Stimulated activated effector memory CD8-positive, alpha-beta T cell treated with anti-CD3 and anti-CD28 coated beads, Interleukin-12 subunit alpha, Interleukin-12 subunit beta, amount 100 ng/mL, for 72 hours (primary cell): Measurements from ENCODE around the gene GRK5.

Experiments
- ATAC-seq: fragments of 150-1000 bp; cut with Tn5 transposase; 2 replicates; pipeline ENCODE4 v1.10.0; 2021
- DNase-seq, 2 donors: peaks; one replicate each; pipeline ENCODE4 v3.0.0; 2021 to 2022; ENCODE audit warnings: low spot score in 2 of 2
- H3K27ac Mint-ChIP-seq: one replicate; pipeline ENCODE4 v1.8.0; 2022; ENCODE audit warnings: mild to moderate bottlenecking, mixed read lengths
- H3K36me3 Mint-ChIP-seq: one replicate; pipeline ENCODE4 v1.8.0; 2022; ENCODE audit warnings: mild to moderate bottlenecking, mixed read lengths
- H3K4me1 Mint-ChIP-seq: one replicate; pipeline ENCODE4 v1.8.0; 2022; ENCODE audit warnings: mixed read lengths
- H3K4me3 Mint-ChIP-seq: one replicate; pipeline ENCODE4 v1.8.0; 2022; ENCODE audit warnings: mild to moderate bottlenecking, mixed read lengths
- H3K9me3 Mint-ChIP-seq: one replicate; pipeline ENCODE4 v1.8.0; 2022; ENCODE audit warnings: mixed read lengths

The GRK5 gene

GRCh38 chr10:119470920-119471702 is 263.7 kb downstream of the GRK5 start:
- Mint-ChIP-seq H3K27ac (no peak overlapping the region), H3K4me1 (peaks cover 11% of the 10 kb centered on the region), H3K4me3 (no peak overlapping the region), H3K36me3 (peaks cover 6% of the 10 kb centered on the region), H3K9me3 (no peaks in the 10 kb centered on the region)
- no peak for DNase-seq
- no peak for ATAC-seq

- Mint-ChIP-seq H3K27ac (no peak overlapping the region), H3K4me3 (no peak overlapping the region), H3K4me1 (peaks cover 18% of the 10 kb centered on the region), H3K36me3 (no peaks in the 10 kb centered on the region), H3K9me3 (no peaks in the 10 kb centered on the region)
- DNase-seq, result no peak
- ATAC-seq, result no peak
These were observed 266.4 kb downstream of the GRK5 start for GRCh38 chr10:119473771-119474170.

- Mint-ChIP-seq H3K36me3 (no peaks in the 10 kb centered on the region), H3K4me1 (peaks cover 27% of the 10 kb centered on the region), H3K27ac (no peak overlapping the region), H3K9me3 (no peaks in the 10 kb centered on the region), H3K4me3 (no peak overlapping the region)
- DNase-seq (no peak), ATAC-seq (no peak)
These were observed 267.2 kb downstream of the GRK5 start for GRCh38 chr10:119474606-119475005.

GRCh38 chr10:119477444-119477843 is 270.1 kb downstream of the GRK5 start:
- Mint-ChIP-seq H3K36me3 (peaks cover 6% of the 10 kb centered on the region), H3K4me3 (peak overlapping the region; percentile 25), H3K27ac (peak overlapping the region; percentile 50), H3K9me3 (no peaks in the 10 kb centered on the region), H3K4me1 (peaks cover 28% of the 10 kb centered on the region)
- ATAC-seq, result peak; percentile 72
- no peak for DNase-seq

- Mint-ChIP-seq H3K4me1 (peaks cover 28% of the 10 kb centered on the region), H3K36me3 (peaks cover 6% of the 10 kb centered on the region), H3K4me3 (peak overlapping the region; percentile 25), H3K27ac (peak overlapping the region; percentile 50), H3K9me3 (no peaks in the 10 kb centered on the region)
- ATAC-seq (peak; percentile 95), DNase-seq (peak in 1 of 2 donors; percentile 8)
These were observed 270.9 kb downstream of the GRK5 start for GRCh38 chr10:119478111-119478802.

GRCh38 chr10:119478811-119479341 is 271.5 kb downstream of the GRK5 start:
- Mint-ChIP-seq H3K36me3 (peaks cover 6% of the 10 kb centered on the region), H3K4me3 (peak overlapping the region; percentile 25), H3K4me1 (peaks cover 28% of the 10 kb centered on the region), H3K27ac (no peak overlapping the region), H3K9me3 (no peaks in the 10 kb centered on the region)
- ATAC-seq (no peak), DNase-seq (no peak)

- DNase-seq (no peak), ATAC-seq (no peak)
- peaks cover 28% of the 10 kb centered on the region for H3K4me1 Mint-ChIP-seq
- H3K27ac Mint-ChIP-seq, result no peak overlapping the region
- H3K4me3 Mint-ChIP-seq, result no peak overlapping the region
- H3K36me3 Mint-ChIP-seq, result peaks cover 6% of the 10 kb centered on the region
- no peaks in the 10 kb centered on the region for H3K9me3 Mint-ChIP-seq
These were observed 272.2 kb downstream of the GRK5 start for GRCh38 chr10:119479532-119479931.

GRCh38 chr10:119480667-119481066 is 273.3 kb downstream of the GRK5 start:
- H3K9me3 Mint-ChIP-seq, result no peaks in the 10 kb centered on the region
- H3K36me3 Mint-ChIP-seq, result peaks cover 6% of the 10 kb centered on the region
- H3K27ac Mint-ChIP-seq, result no peak overlapping the region
- peaks cover 28% of the 10 kb centered on the region for H3K4me1 Mint-ChIP-seq
- no peak overlapping the region for H3K4me3 Mint-ChIP-seq
- DNase-seq, result no peak
- ATAC-seq, result no peak

- Mint-ChIP-seq H3K36me3 (peaks cover 6% of the 10 kb centered on the region), H3K4me3 (no peak overlapping the region), H3K27ac (no peak overlapping the region), H3K9me3 (no peaks in the 10 kb centered on the region), H3K4me1 (peaks cover 28% of the 10 kb centered on the region)
- ATAC-seq, result no peak
- DNase-seq, result no peak
These were observed 274.5 kb downstream of the GRK5 start for GRCh38 chr10:119481781-119482426.

GRCh38 chr10:119483001-119483400 is 275.6 kb downstream of the GRK5 start:
- Mint-ChIP-seq H3K36me3 (peaks cover 6% of the 10 kb centered on the region), H3K4me3 (no peak overlapping the region), H3K9me3 (no peaks in the 10 kb centered on the region), H3K4me1 (peaks cover 17% of the 10 kb centered on the region), H3K27ac (peak overlapping the region; percentile 16)
- DNase-seq, result no peak
- no peak for ATAC-seq

GRCh38 chr10:119483839-119484238 is 276.5 kb downstream of the GRK5 start:
- no peak for DNase-seq
- peaks cover 9% of the 10 kb centered on the region for H3K4me1 Mint-ChIP-seq
- no peak overlapping the region for H3K4me3 Mint-ChIP-seq
- no peaks in the 10 kb centered on the region for H3K9me3 Mint-ChIP-seq
- no peak for ATAC-seq
- no peak overlapping the region for H3K27ac Mint-ChIP-seq
- H3K36me3 Mint-ChIP-seq, result peaks cover 6% of the 10 kb centered on the region

GRCh38 chr10:119488675-119489074 is 281.3 kb downstream of the GRK5 start:
- Mint-ChIP-seq H3K9me3 (no peaks in the 10 kb centered on the region), H3K4me3 (peak overlapping the region; percentile 66), H3K36me3 (no peaks in the 10 kb centered on the region), H3K4me1 (peaks cover 8% of the 10 kb centered on the region), H3K27ac (peak overlapping the region; percentile 85)
- DNase-seq, result no peak
- ATAC-seq, result no peak

GRCh38 chr10:119489991-119490326 is 282.6 kb downstream of the GRK5 start:
- H3K4me3 Mint-ChIP-seq, result peak overlapping the region; percentile 66
- no peak for ATAC-seq
- peaks cover 21% of the 10 kb centered on the region for H3K4me1 Mint-ChIP-seq
- no peaks in the 10 kb centered on the region for H3K9me3 Mint-ChIP-seq
- H3K27ac Mint-ChIP-seq, result peak overlapping the region; percentile 85
- no peak for DNase-seq
- no peaks in the 10 kb centered on the region for H3K36me3 Mint-ChIP-seq

- no peak for DNase-seq
- no peak for ATAC-seq
- H3K4me3 Mint-ChIP-seq, result no peak overlapping the region
- H3K27ac Mint-ChIP-seq, result no peak overlapping the region
- H3K9me3 Mint-ChIP-seq, result no peaks in the 10 kb centered on the region
- peaks cover 6% of the 10 kb centered on the region for H3K36me3 Mint-ChIP-seq
- peaks cover 40% of the 10 kb centered on the region for H3K4me1 Mint-ChIP-seq
These were observed 284.8 kb downstream of the GRK5 start for GRCh38 chr10:119491966-119492757.

- peak overlapping the region; percentile 90 for H3K27ac Mint-ChIP-seq
- DNase-seq (no peak), ATAC-seq (peak; percentile 31)
- peak overlapping the region; percentile 27 for H3K4me3 Mint-ChIP-seq
- H3K4me1 Mint-ChIP-seq, result peaks cover 46% of the 10 kb centered on the region
- peaks cover 6% of the 10 kb centered on the region for H3K36me3 Mint-ChIP-seq
- no peaks in the 10 kb centered on the region for H3K9me3 Mint-ChIP-seq
These were observed 285.8 kb downstream of the GRK5 start for GRCh38 chr10:119493155-119493554.
